ENCODE data around the gene BLMH. TPM values are rescaled to one million over a fixed set of nuclear protein-coding genes. Genes with fewer than 3 reads are reported as not detected.

BLMH gene
- total and polyA plus RNA-seq, 2 donors from 2014 or later: 30.5 to 32.5 TPM

DNA sequence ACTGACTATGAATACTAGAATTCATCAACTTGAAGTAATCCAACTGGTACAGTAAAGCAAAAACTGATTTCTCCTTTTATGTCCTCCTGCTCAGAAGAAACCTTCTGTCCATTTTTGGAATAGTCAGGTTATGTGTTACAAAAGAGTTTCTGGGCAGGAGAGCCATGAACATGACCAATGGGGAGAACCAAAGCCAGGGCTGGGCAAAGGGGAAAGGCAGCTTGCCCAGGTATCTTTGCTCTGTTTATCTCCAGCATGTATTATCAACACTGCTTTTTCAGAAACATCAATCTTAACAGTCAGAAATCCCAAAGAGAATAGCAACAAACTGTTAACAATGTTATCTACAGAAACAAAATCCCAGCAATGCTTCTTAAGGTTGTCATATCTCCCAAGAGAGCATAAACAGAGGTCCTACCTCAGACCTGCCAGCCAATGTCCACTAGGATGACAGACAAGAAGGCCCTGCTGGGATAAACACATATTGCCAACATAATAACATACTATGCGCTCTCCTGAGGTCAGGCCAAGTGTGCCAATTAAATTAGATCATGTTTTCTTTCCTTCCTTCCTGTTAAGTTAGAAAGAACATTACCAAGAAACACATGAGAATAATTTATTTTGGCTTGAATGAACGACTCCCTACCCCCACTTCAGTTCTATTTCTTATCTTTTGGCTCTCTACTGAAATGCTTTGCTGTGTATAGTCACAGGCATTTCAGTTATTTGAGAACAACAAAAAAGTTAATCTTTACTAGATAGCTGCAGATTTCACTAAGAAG lies 28.0 kb downstream of the BLMH start:
- peak in 2 of 5 donors; percentile 28 to 58 for DNase-seq

DNA sequence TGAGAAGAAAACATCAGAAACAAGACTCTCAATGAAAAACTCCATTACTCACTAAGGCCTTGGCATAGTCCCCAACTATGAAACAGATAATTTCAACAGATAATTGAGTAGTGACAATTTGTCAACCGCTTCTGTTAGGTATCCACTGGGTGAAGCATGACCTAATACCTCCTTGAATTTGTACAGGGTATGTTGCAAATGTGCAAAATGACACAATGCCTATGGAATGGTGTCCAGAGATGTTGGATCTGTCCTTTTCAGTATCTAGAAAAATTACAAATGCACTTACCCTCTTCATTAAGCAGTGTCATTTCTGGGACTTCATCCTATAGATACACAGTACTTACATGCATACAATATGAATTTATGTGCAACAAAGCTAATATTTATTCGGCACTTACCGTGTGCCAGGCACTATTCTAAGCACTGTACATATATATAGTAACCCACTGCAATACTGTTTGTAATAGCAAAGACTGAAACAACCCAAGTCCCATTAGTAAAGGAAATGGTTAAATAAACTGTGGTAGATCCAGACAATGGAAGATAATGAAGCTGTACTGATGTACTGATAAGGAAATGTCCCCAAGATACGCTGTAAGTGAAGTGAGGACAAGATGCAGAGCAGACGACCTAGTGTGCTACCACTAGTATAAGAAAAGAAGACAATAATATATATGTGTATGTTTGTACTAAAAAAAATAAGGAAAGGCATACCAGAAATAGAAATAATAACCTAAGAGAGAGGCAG lies 34.8 kb downstream of the BLMH start:
- no peak overlapping the region for H3K27ac ChIP-seq (ENCODE audit: low read depth in 2 of 2, low read length in 2 of 2)
- H3K36me3 ChIP-seq (ENCODE audit: control insufficient read depth in 2 of 3, insufficient read depth in 3 of 3, low read length in 3 of 3): peaks cover 4 to 13% (median 13%) of the 10 kb centered on the region in 3 donors
- H3K9ac ChIP-seq (ENCODE audit: low read length in 3 of 3): no peak overlapping the region
- H3K27me3 ChIP-seq (ENCODE audit: control insufficient read depth, insufficient read depth, low read length): no peaks in the 10 kb centered on the region
- no peak for DNase-seq
- no peak overlapping the region for H3K4me3 ChIP-seq (ENCODE audit: low read length in 3 of 3)
- peaks cover 0 to 5% (median 0%) of the 10 kb centered on the region in 3 donors for H3K4me1 ChIP-seq (ENCODE audit: control insufficient read depth in 2 of 3, insufficient read depth in 2 of 3, low read depth in 1 of 3, low read length in 3 of 3)
- no peak for FAIRE-seq
- no peak for TF ChIP-seq CTCF (IDR thresholded peaks at IDR 0.05; ENCODE audit: borderline replicate concordance, extremely low read depth, insufficient read depth)
- intact Hi-C loops (cut with DNase I): no loop called here
- no peaks in the 10 kb centered on the region for H3K9me3 ChIP-seq (ENCODE audit: control insufficient read depth in 2 of 3, insufficient read depth in 1 of 3, low read length in 3 of 3)

More for the DNA sequence above, 28.0 kb downstream of the BLMH start:
- FAIRE-seq: peak; percentile 91
- Histone ChIP-seq H3K27ac (ENCODE audit: low read depth in 2 of 2, low read length in 2 of 2) (peak overlapping the region; percentile 20 to 44), H3K4me3 (ENCODE audit: low read length in 3 of 3) (no peak overlapping the region), H3K4me1 (ENCODE audit: control insufficient read depth in 2 of 3, insufficient read depth in 2 of 3, low read depth in 1 of 3, low read length in 3 of 3) (peaks cover 0 to 8% (median 0%) of the 10 kb centered on the region in 3 donors), H3K36me3 (ENCODE audit: control insufficient read depth in 2 of 3, insufficient read depth in 3 of 3, low read length in 3 of 3) (peaks cover 4 to 26% (median 16%) of the 10 kb centered on the region in 3 donors), H3K9me3 (ENCODE audit: control insufficient read depth in 2 of 3, insufficient read depth in 1 of 3, low read length in 3 of 3) (no peaks in the 10 kb centered on the region), H3K9ac (ENCODE audit: low read length in 3 of 3) (no peak overlapping the region), H3K27me3 (ENCODE audit: control insufficient read depth, insufficient read depth, low read length) (no peaks in the 10 kb centered on the region)
- no peak for TF ChIP-seq CTCF (IDR thresholded peaks at IDR 0.05; ENCODE audit: borderline replicate concordance, extremely low read depth, insufficient read depth)
- intact Hi-C loops (cut with DNase I): no loop called here

GRCh38 chr17:30254150-30254549 lies 37.6 kb downstream of the BLMH start:
- peaks cover 2 to 11% (median 7%) of the 10 kb centered on the region in 3 donors for H3K36me3 ChIP-seq (ENCODE audit: control insufficient read depth in 2 of 3, insufficient read depth in 3 of 3, low read length in 3 of 3)

More at GRCh38 chr17:30254150-30254549, 37.6 kb downstream of the BLMH start:
- FAIRE-seq (no peak), DNase-seq (no peak)
- no peaks in the 10 kb centered on the region for H3K9me3 ChIP-seq (ENCODE audit: control insufficient read depth in 2 of 3, insufficient read depth in 1 of 3, low read length in 3 of 3)
- H3K4me1 ChIP-seq (ENCODE audit: control insufficient read depth in 2 of 3, insufficient read depth in 2 of 3, low read depth in 1 of 3, low read length in 3 of 3): peaks cover 0 to 5% (median 0%) of the 10 kb centered on the region in 3 donors
- H3K4me3 ChIP-seq (ENCODE audit: low read length in 3 of 3): no peak overlapping the region
- peak overlapping the region in 1 of 2 donors; percentile 26 for H3K27ac ChIP-seq (ENCODE audit: low read depth in 2 of 2, low read length in 2 of 2)
- no peak for TF ChIP-seq CTCF (IDR thresholded peaks at IDR 0.05; ENCODE audit: borderline replicate concordance, extremely low read depth, insufficient read depth)
- intact Hi-C loops (cut with DNase I): no loop called here
- no peak overlapping the region for H3K9ac ChIP-seq (ENCODE audit: low read length in 3 of 3)
- no peaks in the 10 kb centered on the region for H3K27me3 ChIP-seq (ENCODE audit: control insufficient read depth, insufficient read depth, low read length)
